ENCODE data around the gene DAZ3. TPM values are rescaled to one million over a fixed set of nuclear protein-coding genes. Genes with fewer than 3 reads are reported as not detected.
"Not testable (repeated sequence)": the region's sequence is repeated elsewhere in the genome, so short reads cannot be mapped to it uniquely, and the experiment has no call there.

Gene DAZ3
- total RNA-seq = not detected in 2 replicates

- DNase-seq (ENCODE audit: low spot score); H3K9me3 Mint-ChIP-seq; intact Hi-C loops (cut with micrococcal nuclease); H3K4me1 Mint-ChIP-seq (ENCODE audit: low read depth); H3K27ac Mint-ChIP-seq; H3K4me3 Mint-ChIP-seq (ENCODE audit: low read depth); H3K27me3 Mint-ChIP-seq (ENCODE audit: low read depth); H3K36me3 Mint-ChIP-seq (ENCODE audit: low read depth): not testable (repeated sequence)
Observed at GRCh38 chrY:24813293-24813692, at the start of gene DAZ3. Gene DAZ3, minus strand, starts transcription at chrY:24813393. Its CDS starts 208 bp downstream, at chrY:24813185.

- H3K27ac Mint-ChIP-seq; intact Hi-C loops (cut with micrococcal nuclease); H3K4me1 Mint-ChIP-seq (ENCODE audit: low read depth); DNase-seq (ENCODE audit: low spot score); H3K36me3 Mint-ChIP-seq (ENCODE audit: low read depth); H3K27me3 Mint-ChIP-seq (ENCODE audit: low read depth); H3K4me3 Mint-ChIP-seq (ENCODE audit: low read depth); H3K9me3 Mint-ChIP-seq: not testable (repeated sequence)
Observed at GRCh38 chrY:24833619-24834018, 20.4 kb upstream of the DAZ3 start, which contains the start of gene DAZ4. Gene DAZ4, plus strand, starts transcription at chrY:24833919. Its CDS starts 208 bp downstream, at chrY:24834127.

- H3K36me3 Mint-ChIP-seq (ENCODE audit: low read depth); DNase-seq (ENCODE audit: low spot score); H3K4me1 Mint-ChIP-seq (ENCODE audit: low read depth); intact Hi-C loops (cut with micrococcal nuclease); H3K27ac Mint-ChIP-seq; H3K4me3 Mint-ChIP-seq (ENCODE audit: low read depth); H3K9me3 Mint-ChIP-seq; H3K27me3 Mint-ChIP-seq (ENCODE audit: low read depth): not testable (repeated sequence)
Observed at GRCh38 chrY:24825069-24825468, 11.9 kb upstream of the DAZ3 start.

GRCh38 chrY:24824184-24824879 lies 11.1 kb upstream of the DAZ3 start:
- intact Hi-C loops (cut with micrococcal nuclease); H3K36me3 Mint-ChIP-seq (ENCODE audit: low read depth); H3K27me3 Mint-ChIP-seq (ENCODE audit: low read depth); H3K4me1 Mint-ChIP-seq (ENCODE audit: low read depth); H3K9me3 Mint-ChIP-seq; H3K27ac Mint-ChIP-seq; H3K4me3 Mint-ChIP-seq (ENCODE audit: low read depth); DNase-seq (ENCODE audit: low spot score): not testable (repeated sequence)

GRCh38 chrY:24821836-24822235 lies 8.6 kb upstream of the DAZ3 start:
- H3K9me3 Mint-ChIP-seq; DNase-seq (ENCODE audit: low spot score); H3K36me3 Mint-ChIP-seq (ENCODE audit: low read depth); intact Hi-C loops (cut with micrococcal nuclease); H3K4me3 Mint-ChIP-seq (ENCODE audit: low read depth); H3K27me3 Mint-ChIP-seq (ENCODE audit: low read depth); H3K4me1 Mint-ChIP-seq (ENCODE audit: low read depth); H3K27ac Mint-ChIP-seq: not testable (repeated sequence)

Other genes starting within 250 kb of the DAZ3 start
- not detected in 2 replicates for gene BPY2B, start 195.4 kb downstream of the DAZ3 start, total RNA-seq
- not detected in 2 replicates for gene DAZ4, start 20.5 kb upstream of the DAZ3 start, total RNA-seq
- not detected in 2 replicates for gene BPY2C, start 238.7 kb upstream of the DAZ3 start, total RNA-seq

All from activated T-helper 2 cell treated with anti-CD3 and anti-CD28 coated beads, Interferon-gamma antibody, Interleukin-2, Interleukin-4, amounts not matched to agents 10 μg/mL and 5 μg/mL and 100 μg/mL, durations not matched to agents 14 hours and 24 hours and 36 hours (primary cell).